Ishikawa (cell line): ENCODE data around the gene TMED8.

ENCODE experiments used
- EP300 ChIP-seq: IDR thresholded peaks from 2 replicates; pipeline ENCODE4 v1.6.1; 2012; ENCODE audit warnings: borderline replicate concordance
- FOXM1 ChIP-seq: IDR thresholded peaks from 2 replicates; pipeline ENCODE4 v1.6.1; 2012; ENCODE audit warnings: low read depth, borderline replicate concordance
- NFIC ChIP-seq: IDR thresholded peaks from 2 replicates; pipeline ENCODE4 v1.6.1; 2012
- TF ChIP-seq, protein P1 (sequence below): IDR thresholded peaks from 2 replicates; pipeline ENCODE4 v1.6.1; 2012; ENCODE audit warnings: low read depth, mild to moderate bottlenecking

DNA sequence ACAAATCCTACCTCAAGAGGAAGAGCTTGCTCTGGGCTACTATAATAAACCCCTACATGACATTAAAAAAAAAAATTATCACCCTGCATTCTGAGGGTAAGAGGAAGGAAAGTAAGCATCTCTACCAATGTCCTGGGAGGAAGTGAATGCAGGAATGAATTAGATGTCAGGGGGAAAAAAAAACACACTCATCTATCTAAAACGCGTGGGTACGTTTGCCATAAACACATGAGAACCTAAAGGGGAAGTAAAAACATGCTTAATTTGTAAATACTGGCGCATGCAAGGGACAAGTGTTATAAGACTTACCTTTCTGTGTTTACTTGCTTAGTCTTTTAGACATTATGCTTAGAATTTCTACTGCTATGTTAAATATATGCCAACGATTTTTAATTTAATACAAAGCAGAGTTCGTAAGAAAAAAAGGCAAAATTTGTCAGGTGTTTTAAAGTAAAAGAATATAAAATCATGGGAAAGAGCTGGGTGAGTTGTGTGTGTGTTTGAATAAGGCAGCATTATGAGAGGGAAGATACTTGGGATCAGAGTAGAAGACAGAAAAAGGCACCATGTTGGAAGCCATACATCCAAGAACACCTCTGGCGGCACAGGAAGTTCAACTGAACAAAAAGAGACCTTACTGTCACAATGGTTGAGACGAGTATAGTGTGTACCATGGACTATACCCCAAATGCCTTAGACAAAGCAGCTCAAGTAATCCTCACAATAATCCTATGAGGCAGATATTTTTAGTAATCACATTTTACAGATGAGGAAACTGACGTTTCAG is 1.5 kb downstream of the TMED8 start:
- TF ChIP-seq FOXM1 (no peak), NFIC (no peak), EP300 (no peak)
- TF ChIP-seq, protein P1, sequence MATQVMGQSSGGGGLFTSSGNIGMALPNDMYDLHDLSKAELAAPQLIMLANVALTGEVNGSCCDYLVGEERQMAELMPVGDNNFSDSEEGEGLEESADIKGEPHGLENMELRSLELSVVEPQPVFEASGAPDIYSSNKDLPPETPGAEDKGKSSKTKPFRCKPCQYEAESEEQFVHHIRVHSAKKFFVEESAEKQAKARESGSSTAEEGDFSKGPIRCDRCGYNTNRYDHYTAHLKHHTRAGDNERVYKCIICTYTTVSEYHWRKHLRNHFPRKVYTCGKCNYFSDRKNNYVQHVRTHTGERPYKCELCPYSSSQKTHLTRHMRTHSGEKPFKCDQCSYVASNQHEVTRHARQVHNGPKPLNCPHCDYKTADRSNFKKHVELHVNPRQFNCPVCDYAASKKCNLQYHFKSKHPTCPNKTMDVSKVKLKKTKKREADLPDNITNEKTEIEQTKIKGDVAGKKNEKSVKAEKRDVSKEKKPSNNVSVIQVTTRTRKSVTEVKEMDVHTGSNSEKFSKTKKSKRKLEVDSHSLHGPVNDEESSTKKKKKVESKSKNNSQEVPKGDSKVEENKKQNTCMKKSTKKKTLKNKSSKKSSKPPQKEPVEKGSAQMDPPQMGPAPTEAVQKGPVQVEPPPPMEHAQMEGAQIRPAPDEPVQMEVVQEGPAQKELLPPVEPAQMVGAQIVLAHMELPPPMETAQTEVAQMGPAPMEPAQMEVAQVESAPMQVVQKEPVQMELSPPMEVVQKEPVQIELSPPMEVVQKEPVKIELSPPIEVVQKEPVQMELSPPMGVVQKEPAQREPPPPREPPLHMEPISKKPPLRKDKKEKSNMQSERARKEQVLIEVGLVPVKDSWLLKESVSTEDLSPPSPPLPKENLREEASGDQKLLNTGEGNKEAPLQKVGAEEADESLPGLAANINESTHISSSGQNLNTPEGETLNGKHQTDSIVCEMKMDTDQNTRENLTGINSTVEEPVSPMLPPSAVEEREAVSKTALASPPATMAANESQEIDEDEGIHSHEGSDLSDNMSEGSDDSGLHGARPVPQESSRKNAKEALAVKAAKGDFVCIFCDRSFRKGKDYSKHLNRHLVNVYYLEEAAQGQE = no peak
